ENCODE results near the gene SLC17A4.

DNA sequence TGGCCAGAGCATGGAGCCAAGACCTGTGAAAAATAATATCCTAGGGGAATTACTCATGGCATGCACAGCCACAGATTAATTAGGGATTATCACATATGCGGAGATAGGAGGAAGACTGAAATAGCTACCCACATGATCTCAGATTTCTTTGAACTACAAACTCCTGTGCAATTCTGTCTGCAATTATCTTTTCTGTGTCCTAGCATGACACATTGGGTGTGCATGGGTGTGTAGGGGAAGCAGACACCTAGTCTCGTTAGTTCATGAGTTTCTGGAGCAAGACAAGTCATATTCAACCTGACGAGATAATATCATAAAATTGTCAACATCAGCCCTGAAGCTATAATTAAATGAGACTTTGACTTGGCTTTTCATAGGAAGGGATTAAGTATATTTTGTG lies 3.6 kb upstream of the SLC17A4 start:
- TF ChIP-seq, protein P1, sequence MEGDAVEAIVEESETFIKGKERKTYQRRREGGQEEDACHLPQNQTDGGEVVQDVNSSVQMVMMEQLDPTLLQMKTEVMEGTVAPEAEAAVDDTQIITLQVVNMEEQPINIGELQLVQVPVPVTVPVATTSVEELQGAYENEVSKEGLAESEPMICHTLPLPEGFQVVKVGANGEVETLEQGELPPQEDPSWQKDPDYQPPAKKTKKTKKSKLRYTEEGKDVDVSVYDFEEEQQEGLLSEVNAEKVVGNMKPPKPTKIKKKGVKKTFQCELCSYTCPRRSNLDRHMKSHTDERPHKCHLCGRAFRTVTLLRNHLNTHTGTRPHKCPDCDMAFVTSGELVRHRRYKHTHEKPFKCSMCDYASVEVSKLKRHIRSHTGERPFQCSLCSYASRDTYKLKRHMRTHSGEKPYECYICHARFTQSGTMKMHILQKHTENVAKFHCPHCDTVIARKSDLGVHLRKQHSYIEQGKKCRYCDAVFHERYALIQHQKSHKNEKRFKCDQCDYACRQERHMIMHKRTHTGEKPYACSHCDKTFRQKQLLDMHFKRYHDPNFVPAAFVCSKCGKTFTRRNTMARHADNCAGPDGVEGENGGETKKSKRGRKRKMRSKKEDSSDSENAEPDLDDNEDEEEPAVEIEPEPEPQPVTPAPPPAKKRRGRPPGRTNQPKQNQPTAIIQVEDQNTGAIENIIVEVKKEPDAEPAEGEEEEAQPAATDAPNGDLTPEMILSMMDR (IDR thresholded peaks at IDR 0.05): no peak
- TF ChIP-seq EP300 (IDR thresholded peaks at IDR 0.05): no peak

All from stomach (tissue), 4 donors.